NCI-H69 (cell line): ENCODE measurements around the gene DCTN3.

Experiments
- DNase-seq: peaks from one replicate; lab custom pipeline; 2025; lab: John Stamatoyannopoulos, UW

Gene DCTN3

DNA sequence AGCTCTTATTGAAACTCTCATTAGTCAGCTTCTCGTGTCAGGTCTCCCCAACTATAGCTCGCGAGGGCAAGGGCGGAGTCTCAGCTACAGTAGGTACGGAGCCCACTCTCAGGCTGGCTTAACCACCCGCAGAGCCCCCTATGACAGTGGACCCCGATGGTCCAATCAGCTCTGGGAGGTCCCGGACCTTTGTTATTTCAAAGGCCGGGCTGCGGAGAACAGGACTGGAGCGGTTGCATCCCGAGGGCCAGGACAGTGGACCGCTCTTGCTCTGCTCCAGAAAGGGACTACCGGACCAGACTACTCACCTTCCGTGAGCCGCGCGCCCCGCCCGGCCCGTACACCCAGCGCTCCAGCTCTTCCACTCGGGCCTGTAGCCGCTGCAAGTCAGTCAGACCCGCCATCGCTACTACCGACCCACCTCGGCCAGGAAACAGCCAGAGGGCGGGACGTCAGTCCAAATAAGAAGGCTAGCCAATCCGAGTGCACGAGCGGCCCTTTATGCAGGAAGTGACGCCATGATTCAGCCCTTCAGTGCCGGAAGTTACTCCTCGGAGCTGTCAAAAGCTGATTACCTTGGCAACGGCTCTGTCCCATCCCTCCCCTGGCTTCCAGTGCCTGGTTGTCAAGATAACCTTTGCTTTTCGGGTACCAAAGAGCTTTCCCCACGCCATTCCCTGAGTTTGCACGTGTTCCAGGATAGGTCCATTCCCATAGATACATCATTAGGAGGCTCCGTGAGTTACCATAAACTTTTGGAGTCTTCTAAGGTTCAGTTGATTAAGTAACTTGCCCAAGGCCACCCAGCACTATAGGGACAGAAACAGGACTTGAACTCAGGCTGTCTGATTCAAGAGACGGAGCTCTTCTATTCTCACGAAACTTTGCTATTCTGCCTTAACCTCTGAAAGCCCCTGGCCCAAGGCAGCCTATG lies at the start of gene DCTN3:
TSS of gene DCTN3 (minus strand) at position 435 of the 934 bp plus-strand sequence. CDS start at position 404, 31 bp downstream.
- peak; percentile 98 for DNase-seq

DNA sequence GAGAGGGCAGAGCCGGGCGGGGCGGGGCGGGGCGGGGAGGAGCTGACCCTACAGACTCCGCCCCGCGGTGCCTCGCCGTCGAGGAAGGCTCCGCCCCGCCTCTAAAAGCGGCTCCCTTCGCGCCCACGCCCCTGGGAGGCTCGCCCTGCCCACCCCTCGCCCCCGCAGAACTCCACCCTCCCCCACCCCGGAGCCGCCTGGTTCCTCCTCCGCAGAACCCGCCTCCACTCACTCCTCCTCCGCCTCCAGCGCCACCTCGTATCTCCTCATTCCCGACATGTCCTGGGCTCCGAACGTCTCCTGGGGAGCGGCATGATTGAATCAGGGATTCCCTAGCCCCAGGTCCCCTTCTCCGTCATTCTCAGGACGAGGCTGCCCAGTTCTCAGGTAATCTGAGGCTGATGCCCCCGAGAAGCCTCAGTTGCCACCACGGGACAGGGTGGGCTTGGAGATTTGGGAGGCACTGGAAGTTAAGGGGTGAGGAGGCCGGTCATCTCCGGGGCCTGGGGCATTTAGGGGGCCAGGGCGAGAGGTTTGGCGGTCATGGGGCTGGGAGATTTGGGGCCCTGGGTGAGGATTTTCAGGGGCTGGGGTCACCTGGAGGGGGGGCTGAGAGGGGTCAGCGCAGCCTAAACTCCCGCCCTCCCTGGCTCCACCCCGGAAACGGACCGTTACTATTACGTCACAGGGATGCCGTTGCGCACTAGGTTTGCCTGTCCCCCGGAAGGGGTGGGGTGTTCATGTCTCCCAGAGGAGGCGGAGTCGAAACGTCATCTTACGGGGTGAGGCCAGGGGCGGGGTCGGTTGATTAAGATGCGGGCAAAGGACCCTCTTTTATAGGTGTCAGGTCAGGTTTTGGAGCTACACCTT lies 45.3 kb upstream of the DCTN3 start:
- DNase-seq, result peak; percentile 98

DNA sequence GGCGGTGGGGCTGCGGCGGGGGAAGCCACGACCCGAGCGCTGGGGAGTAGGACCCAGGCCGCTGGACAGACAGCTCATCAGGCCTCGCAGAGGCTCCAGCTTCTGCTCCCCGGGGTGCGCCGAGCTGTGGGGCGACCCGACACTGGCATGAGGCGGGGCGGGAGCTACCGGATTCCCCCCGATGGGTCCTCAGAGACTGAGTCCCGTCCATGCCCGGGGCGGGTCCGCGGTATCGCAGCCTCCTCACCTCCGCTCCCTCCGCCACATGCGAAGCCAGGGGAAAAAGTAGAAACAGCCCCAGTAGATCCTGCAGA lies 44.7 kb upstream of the DCTN3 start:
- no peak for DNase-seq

DNA sequence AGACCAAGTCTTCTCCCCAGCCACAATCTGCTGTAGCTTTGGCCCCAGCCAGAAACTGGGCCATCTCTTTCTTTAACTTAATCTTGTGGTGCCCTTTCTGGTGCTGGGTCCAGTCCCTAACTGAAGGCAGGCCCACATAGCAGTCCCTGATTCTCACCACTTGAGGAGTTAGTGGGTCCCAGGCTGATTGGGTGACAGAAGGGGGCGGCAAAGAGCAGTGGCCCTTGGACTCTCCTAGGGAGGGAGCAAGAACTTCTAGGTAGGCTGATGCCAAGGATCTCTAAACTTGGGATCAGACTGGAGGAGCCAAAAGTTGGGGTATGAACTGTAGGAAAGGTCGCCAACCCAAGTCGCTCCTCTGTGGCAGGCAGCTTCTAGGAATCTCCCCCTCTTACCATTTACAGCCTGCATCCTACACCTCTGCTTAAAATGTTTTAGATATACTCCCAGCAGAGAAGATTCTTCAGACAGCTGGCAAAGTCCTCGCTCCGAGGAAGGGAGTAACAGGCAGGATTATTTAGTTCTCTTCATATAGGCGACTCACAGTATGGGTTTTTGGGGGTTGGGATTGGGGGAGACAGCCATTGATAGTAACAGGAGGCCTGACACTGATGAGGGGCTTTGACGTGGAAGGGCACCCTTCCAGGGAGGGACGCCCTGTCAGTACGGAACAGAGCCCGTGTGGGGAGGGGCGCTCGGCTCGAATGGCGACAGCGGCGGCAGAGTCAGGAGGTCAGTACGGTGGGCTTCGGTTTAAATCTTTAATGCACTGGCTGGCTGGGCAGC lies 44.2 kb upstream of the DCTN3 start:
- DNase-seq, result peak; percentile 73

DNA sequence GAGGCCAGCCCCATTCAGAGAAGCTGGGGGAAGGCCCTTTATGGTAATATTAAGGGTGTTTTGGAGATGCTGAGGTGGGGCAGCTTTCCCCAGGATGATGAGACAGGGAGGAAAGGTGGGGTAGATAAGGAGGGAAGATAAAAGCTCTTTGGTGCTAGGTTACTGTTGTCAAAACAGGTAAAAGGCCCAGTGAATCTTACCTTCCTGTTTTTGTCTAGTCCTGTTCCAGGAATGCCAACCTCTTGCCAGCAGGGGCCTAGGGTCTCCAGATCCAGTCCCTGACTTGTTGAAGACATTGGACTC lies 43.0 kb upstream of the DCTN3 start:
- DNase-seq, result no peak

DNA sequence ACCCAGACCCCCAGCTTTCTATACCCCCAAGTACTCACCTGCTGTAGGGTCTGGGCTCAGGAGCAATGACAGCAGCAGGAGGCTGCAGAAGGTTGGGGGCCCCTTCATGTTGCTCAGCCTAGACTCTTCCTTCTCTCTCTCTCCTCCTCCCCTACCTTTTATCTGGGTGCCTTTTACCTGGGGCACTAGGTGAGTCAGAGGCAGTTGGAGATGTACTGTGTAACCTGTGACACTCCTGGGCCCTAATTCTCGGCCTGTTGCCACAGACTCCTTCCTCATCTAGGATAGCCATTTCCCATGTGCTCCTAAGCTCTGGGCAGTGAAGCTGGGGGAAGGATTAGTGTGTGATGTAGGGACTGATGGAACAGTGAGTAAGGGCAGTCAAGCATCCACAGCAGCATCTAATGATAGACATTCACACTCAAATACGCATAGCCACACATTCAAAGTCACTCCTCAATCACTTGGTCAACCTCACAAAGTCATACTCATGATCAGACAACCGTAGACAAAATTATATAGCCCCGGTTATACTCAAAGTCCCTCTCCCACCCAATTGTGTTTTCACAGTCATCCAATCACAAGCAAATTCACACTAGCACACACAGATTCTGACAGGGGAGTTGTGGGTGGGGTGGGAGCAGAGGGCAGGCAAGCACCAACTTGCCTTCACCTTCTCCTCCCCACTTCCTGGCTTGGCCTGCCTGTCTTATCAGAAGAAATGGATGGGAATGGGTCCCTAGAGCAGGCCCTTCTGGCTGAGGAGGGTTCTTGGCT lies 42.4 kb upstream of the DCTN3 start, which contains the start of gene CCL27:
TSS of gene CCL27 (minus strand) at position 132 of the 777 bp plus-strand sequence. CDS start at position 108, 24 bp downstream.
- no peak for DNase-seq

DNA sequence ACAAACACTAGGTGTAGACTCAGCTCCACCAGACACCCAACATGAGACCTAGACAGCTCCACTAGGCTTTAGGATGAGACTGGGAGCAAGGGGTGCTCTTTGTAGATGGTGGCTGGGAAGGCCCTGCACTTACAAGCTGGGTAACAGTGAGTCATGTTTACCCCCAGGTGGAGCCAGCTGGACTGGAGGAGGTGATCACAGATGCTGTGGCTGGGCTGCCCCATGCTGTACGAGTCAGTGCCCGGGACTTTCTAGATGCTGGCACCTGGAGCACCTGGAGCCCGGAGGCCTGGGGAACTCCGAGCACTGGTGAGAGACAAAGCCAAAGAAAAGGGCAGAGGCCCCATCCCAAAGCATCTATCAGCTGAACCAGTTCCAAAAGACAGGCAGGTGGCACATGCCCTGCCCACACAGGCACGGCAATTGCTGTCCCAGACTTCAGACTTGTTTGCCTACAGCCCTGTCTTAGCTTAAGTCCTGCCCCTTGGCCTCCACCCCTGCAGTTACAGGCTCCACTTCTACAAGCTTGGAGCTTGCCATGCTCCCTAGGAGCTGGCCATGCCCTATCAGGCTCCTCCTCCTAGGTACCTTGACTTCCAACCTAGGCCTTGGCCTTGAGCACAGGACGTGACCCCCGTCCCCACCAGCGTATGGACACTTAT lies 39.4 kb upstream of the DCTN3 start:
- peak; percentile 74 for DNase-seq

DNA sequence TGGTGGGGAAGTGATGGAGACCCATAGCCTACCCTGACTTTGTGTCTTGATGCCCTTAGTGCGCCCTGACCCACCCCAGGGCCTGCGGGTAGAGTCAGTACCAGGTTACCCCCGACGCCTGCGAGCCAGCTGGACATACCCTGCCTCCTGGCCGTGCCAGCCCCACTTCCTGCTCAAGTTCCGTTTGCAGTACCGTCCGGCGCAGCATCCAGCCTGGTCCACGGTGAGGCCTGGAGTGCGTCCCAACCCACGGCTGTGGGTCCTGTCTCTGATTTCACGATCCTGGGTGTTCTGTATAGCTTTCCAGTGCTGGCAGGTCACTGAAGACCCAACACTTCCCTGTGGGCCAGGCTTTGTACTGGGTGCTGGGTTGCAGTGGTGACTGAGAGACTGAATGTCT lies 38.2 kb upstream of the DCTN3 start:
- no peak for DNase-seq

DNA sequence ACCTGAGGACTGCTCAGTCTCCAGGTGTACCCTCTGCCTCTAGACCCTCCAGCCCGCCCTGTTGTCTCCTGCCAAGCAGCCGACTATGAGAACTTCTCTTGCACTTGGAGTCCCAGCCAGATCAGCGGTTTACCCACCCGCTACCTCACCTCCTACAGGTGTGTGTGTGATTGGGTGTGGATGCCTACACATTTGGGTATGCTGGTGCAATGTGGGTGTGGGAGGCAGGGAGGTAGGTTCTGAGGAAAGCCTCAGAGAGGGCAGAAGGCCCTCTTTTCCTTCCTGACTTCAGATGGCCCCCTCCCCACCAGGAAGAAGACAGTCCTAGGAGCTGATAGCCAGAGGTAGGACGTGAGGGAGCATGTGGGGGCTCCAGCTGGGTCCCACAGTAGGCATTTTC lies 36.7 kb upstream of the DCTN3 start:
- no peak for DNase-seq

DNA sequence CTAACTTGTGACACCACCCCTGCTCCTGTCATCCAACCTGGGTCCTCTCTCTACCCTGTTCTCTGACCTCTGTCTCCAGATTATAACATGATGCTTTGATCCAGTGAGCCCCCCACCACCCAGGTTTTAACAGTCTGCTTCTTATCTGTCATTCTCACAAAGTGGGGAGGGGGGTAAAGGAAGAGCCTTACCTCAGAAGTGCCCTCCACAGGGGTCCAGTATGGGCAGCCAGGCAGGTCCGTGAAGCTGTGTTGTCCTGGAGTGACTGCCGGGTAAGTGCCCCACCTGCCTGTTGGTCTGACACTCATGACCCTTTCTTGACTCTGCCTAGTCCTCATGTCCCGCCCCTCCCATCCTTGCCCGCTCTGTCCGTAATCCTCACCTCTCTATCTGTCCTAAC lies 35.1 kb upstream of the DCTN3 start:
- DNase-seq, result no peak

DNA sequence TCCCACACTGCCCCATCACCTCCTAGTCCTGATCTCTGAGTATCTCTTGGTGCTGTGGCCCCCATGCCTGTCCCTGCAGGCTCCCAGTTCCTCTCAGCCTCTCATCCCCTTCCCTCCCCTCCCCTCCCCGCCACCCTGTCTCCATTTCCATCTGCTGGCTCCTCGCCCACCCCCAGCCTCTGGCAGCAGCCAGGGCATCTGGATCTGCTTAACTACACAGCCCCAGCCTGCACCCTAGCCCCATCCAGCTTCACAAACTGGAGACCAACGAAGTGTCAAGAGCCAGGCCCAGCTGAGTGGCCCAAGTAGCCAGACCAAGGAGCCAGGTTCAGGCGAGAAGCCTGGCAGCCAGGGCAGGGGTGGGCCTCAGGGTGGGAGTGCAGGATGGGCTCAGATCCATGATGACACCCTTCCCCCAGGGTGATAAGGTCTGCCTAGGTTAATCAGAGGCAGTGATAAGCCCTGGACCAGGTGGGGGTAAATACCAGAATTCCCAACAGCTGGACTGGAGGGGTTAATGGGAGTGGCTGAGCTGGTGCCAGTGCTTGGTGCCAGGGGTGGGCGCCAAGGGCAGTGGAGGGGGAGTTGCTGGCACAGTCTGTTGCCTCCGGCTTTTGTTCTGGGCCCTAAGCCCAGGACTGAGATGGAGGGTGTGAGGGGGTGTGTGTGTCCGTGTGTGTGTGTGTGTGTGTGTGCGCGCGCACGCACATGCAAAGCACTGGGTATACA lies 34.2 kb upstream of the DCTN3 start:
- DNase-seq, result peak; percentile 82

DNA sequence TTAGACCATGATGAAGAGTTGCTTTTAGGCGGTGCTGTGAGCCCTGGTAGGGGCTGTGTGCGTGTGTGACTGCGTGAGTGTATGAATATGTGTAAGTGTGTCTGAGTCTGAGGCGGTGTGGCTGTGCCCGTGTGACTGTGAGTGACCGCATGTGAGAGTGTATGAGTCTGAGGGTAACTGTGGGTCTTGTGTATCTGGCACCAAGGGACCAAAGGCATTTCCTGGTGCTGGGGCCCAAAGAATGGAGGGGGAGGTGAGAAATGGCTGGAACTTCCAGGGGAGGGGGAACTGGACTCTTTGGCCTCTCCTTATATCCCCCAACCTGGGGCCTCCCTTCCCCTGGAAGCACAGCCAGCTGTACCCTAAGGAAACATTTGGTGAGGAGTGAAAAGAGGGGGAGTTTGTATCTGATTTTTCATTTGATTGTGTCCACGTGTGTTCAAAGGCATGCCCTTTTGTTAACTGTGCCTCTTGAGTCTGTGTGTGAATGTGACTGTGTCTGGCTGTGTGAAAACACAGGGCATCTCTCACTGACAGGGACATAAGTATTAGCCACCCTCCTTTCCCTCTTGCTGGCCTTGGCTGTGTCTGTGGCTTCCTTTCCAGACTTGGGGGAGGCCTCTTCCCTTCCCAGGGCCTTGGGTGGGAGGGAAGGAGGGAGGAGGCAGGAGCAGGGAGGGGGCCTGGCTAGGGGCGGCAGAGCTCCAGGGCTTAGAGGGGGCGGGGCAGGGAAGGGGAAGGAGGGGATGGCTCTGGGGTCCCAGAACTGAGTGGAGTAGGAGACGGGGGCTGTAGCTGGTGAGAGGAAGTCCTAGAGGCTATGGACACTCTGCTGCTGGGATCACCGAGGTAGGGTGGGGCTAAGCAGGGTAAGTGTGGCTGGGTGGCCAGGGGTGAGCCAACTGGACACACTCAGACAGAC lies 33.1 kb upstream of the DCTN3 start:
- DNase-seq, result no peak

DNA sequence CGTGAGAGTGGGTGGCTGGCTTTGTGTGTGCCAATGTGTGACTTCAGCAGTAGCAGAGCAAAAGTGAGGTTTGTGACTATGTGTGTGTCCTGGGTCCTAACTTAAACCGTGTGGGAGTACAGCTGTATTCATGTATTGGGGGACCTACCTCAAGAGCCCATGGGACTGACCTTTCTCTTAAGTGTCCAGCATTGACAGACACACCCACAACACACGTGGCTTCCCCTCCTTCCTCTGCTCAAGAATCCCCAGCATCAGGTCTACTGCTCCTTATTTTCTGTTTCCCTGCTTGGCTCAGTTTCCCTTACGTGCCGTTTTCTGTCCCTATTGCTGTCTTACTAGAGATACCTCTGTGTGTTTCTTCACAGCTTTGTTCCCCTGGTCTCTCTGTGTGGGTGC lies 32.3 kb upstream of the DCTN3 start:
- DNase-seq, result no peak

DNA sequence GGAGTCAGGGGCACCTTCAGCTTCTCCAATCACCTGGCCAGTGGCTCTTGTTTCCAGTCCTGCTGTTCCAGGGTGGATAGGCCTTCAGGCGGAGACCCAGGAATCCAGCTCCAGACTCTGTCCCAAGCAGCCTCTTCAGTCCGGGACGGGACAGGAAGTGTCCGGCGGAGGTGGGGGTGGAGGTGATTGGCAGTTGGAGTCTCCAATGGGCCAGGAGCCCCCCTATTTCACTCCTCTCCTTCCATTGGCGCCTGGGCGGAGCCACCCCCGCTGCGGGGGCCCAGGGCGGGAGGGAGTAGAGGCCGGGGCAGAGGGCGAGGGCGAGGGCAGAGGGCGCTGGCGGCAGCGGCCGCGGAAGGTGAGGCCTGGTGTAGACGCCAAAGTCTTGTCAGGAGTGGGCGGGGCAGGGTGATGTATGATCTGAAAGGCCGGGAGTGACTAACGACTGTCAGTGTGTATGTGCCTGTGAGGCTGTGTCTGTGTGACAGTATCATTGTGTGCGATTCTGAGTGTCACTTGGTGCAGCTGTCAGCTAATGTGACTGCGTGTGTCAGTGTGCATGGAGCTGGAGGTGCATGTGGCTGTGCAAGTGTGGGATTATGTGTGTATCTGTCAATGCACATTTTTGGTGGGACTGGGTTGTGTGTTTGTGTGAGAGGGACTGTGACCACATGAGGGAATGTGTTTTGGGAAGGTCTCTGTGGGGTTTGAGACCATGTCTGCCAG lies 31.7 kb upstream of the DCTN3 start, which contains the start of gene IL11RA:
TSS of gene IL11RA (plus strand) at position 310 of the 726 bp plus-strand sequence. CDS start 3,033 bp downstream, outside the sequence.
- peak; percentile 72 for DNase-seq

DNA sequence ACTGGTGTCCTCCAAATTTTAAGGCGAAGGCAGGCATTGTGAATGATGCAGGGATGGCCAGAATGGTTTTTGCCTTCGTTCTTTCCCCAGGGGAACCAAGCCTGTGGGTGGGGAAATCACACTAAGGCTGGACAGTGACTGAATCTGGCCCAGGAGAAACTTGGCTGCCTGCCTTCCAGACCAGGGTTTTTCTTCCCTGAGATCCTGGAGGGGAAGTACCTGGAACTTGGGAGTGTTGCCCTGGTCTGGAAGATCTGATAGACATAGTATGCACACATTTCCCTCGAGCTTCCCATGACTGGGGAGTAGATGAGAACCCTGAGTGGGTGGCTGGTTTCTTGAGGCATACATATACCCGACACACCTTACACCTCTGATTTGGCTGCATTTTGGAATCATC lies 31.0 kb upstream of the DCTN3 start:
- DNase-seq, result no peak

DNA sequence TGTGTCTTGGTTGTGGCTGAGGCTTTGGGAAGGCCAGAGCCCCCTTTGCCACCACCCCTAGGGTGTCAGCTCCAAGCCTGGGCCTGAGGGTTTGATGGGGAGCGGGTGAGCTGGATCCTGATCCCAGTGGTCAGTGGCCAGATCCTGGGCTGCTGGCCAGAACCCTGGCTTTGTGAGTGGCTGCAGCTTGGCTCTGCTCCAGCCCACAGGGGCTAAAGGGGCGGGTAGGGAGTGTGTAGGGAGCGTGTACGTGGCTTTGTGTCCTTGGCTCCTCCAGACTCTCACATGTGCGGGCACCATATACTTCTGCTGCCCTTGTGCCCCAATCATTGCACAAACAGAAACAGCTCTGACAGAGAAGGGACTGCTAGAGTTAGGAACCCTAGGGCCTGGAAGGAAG lies 30.5 kb upstream of the DCTN3 start:
- no peak for DNase-seq

DNA sequence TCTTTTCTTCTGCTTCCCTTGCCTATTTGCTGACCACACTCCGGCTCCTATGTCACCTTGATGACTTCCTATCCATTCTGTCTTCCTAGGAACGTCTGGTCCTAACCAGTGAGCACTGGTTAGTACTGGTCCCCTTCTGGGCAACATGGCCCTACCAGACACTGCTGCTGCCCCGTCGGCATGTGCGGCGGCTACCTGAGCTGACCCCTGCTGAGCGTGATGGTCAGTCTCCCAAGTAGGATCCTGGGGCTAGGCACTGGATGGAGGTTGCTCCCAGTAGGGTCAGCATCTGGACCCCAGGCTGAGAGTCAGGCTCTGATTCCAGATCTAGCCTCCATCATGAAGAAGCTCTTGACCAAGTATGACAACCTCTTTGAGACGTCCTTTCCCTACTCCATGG lies 28.4 kb upstream of the DCTN3 start:
- no peak for DNase-seq

DNA sequence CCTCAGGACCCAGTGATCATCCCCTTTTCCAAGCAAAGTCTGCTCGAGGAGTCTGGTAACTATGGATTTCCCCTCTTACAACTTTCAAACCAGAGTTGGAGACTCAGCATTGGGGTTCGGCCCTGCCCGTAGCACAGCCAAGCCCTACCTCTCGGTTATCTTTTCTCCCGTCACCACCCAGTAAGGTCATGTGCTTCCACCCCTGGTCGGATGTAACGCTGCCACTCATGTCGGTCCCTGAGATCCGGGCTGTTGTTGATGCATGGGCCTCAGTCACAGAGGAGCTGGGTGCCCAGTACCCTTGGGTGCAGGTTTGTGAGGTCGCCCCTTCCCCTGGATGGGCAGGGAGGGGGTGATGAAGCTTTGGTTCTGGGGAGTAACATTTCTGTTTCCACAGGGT lies 27.4 kb upstream of the DCTN3 start:
- DNase-seq, result no peak

DNA sequence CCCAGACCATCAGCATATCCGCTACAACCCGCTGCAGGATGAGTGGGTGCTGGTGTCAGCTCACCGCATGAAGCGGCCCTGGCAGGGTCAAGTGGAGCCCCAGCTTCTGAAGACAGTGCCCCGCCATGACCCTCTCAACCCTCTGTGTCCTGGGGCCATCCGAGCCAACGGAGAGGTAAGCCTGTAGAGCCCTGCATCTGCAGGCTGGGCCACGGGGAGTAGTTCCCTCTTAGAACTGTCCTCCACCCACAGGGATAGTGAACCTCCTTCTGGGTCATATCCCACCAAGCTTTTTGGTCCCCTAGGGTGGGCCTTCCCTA lies 26.7 kb upstream of the DCTN3 start:
- DNase-seq, result no peak
